ENCODE data around the gene SPANXN4. TPM values are rescaled to one million over a fixed set of nuclear protein-coding genes. Genes with fewer than 3 reads are reported as not detected.

The SPANXN4 gene
- total RNA-seq: not detected in 2 replicates

GRCh38 chrX:143025628-143026027, at the start of gene SPANXN4:
TSS of gene SPANXN4 (plus strand) at chrX:143025928. CDS start at chrX:143026015, 87 bp downstream.

Data from endothelial cell of coronary artery (primary cell).